ENCODE data around the gene MYCT1.

MYCT1 gene

GRCh38 chr6:152750694-152751093, 53.0 kb downstream of the MYCT1 start, which contains the start of gene VIP:
Gene VIP, plus strand, starts transcription at chr6:152750797. Its CDS starts 1,381 bp downstream, at chr6:152752178.
- H3K4me1 Mint-ChIP-seq = no peaks in the 10 kb centered on the region
- no peaks in the 10 kb centered on the region for H3K27me3 Mint-ChIP-seq
- no peaks in the 10 kb centered on the region for H3K9me3 Mint-ChIP-seq
- no peaks in the 10 kb centered on the region for H3K36me3 Mint-ChIP-seq
- ATAC-seq = peak; percentile 55
- H3K4me3 Mint-ChIP-seq = no peak within 1 kb of the TSS
- no peak within 1 kb of the TSS for H3K27ac Mint-ChIP-seq

DNA sequence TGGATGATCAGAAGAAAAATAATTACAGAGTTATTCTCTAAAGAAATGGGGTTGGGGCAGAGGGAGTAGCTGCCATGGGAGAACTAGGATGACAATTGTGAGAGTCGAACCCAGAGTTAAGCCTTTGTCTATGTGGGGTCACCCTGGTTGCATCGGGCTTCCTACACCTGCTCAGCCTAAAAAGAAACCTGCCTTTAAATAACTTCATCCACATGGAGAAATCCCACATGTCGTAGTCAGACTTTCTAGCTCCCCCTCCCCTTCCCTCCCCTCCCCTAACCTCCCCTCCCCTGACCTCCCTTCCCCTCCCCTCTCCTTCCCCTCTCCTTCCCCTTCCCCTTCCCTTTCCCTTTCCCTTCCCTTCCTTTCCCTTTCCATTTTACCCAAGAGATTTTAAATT, 67.6 kb downstream of the MYCT1 start:
- Mint-ChIP-seq H3K4me3 (no peak overlapping the region), H3K9me3 (no peaks in the 10 kb centered on the region), H3K27me3 (no peaks in the 10 kb centered on the region), H3K4me1 (no peaks in the 10 kb centered on the region), H3K36me3 (no peaks in the 10 kb centered on the region), H3K27ac (no peak overlapping the region)
- ATAC-seq = no peak

DNA sequence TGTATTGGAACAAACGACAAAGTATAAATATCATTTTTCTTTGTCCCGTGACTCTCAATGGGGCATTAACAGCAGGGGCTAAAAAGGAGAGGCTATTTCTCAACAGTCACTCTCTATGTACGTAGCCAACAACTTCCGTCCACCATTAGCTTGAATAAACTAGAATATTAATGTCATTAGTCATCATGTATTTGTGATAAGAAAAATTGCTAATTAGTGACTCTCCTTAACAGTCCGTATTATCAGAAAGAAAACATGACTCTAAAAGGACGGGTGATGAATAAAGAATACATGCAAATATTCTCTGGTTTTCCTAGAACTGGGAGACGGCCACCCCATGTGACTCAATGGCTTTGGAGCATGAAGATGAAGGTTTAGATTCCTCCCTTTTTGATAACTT, 71.5 kb downstream of the MYCT1 start:
- no peak for ATAC-seq
- Mint-ChIP-seq H3K27me3 (no peaks in the 10 kb centered on the region), H3K4me3 (no peak overlapping the region), H3K36me3 (no peaks in the 10 kb centered on the region), H3K9me3 (no peaks in the 10 kb centered on the region), H3K4me1 (no peaks in the 10 kb centered on the region), H3K27ac (no peak overlapping the region)

DNA sequence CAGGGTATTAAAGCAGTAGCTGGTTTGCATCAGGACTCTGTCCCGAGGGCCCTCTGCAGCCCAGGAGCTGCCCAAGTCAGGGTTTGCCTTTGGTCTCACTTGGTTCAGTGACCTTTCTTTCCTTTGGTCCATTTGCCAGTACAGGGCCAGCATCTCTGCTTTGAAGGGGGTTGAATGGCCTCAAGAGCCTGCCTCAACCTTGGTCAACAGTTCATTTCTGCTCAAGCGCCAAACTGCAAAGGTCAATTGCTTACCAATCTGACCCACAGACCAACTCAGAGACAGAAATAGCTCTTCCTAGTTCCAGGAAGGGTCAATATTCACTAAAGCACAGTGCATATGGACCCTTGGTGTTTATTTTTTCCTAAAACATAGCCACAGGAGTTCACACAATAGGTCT, 72.3 kb downstream of the MYCT1 start:
- ATAC-seq = peak; percentile 55
- Mint-ChIP-seq H3K9me3 (no peaks in the 10 kb centered on the region), H3K36me3 (no peaks in the 10 kb centered on the region), H3K4me1 (no peaks in the 10 kb centered on the region), H3K4me3 (no peak overlapping the region), H3K27me3 (no peaks in the 10 kb centered on the region), H3K27ac (no peak overlapping the region)

DNA sequence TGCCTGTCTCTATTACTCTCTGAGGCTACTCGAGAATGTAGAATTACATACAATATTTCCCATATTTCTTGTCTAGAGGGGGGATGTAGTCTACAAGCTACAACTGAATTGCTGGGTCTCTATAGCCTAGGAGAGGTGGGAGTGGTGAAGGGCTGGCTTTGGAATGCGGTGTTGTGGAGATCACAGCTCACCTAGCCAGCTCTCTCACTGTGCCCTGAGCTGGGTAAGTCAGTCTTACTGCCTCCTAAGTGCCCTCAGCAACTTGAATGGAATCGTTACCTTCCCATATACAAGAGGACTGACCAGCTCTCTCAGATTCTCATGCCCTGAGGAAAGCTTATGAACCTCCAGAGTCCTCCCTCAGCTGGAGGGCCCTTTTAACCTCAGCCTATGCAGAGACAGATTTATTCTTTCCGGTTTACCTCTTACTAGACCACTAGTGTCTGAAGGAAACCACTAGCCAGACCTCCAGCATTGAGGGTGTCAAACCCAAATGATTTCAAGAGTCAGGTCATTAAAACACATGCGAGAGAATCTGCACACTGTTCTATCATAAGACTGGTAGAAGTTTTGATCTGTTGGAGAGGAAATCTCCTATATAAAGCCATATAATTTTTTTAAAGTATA, 73.5 kb downstream of the MYCT1 start:
- Mint-ChIP-seq H3K36me3 (no peaks in the 10 kb centered on the region), H3K27me3 (no peaks in the 10 kb centered on the region), H3K4me3 (no peak overlapping the region), H3K27ac (no peak overlapping the region), H3K9me3 (no peaks in the 10 kb centered on the region), H3K4me1 (no peaks in the 10 kb centered on the region)
- peak; percentile 34 for ATAC-seq
